Measurements from ENCODE around the gene MRC1. TPM values are rescaled to one million over a fixed set of nuclear protein-coding genes. Genes with fewer than 3 reads are reported as not detected.
A peak's percentile ranks its signal among the peaks of the same experiment; 100 is the strongest.

Gene MRC1
- total and polyA plus RNA-seq, 2 donors from 2014 or later = 3.4 to 67.8 TPM

GRCh38 chr10:17958049-17958448 is 148.9 kb downstream of the MRC1 start:
- no peaks in the 10 kb centered on the region for H3K9me3 ChIP-seq (ENCODE audit: control insufficient read depth in 2 of 3, insufficient read depth in 1 of 3, low read length in 3 of 3)
- H3K27ac ChIP-seq (ENCODE audit: low read depth in 2 of 2, low read length in 2 of 2) = no peak overlapping the region
- H3K27me3 ChIP-seq (ENCODE audit: control insufficient read depth, insufficient read depth, low read length) = no peaks in the 10 kb centered on the region
- H3K4me3 ChIP-seq (ENCODE audit: low read length in 3 of 3) = no peak overlapping the region
- FAIRE-seq (no peak), DNase-seq (no peak)
- H3K9ac ChIP-seq (ENCODE audit: low read length in 3 of 3) = no peak overlapping the region
- no peaks in the 10 kb centered on the region for H3K36me3 ChIP-seq (ENCODE audit: control insufficient read depth in 2 of 3, insufficient read depth in 3 of 3, low read length in 3 of 3)
- H3K4me1 ChIP-seq (ENCODE audit: control insufficient read depth in 2 of 3, insufficient read depth in 2 of 3, low read depth in 1 of 3, low read length in 3 of 3) = no peaks in the 10 kb centered on the region
- intact Hi-C loops (cut with DNase I) = no loop called here
- no peak for TF ChIP-seq CTCF (IDR thresholded peaks at IDR 0.05; ENCODE audit: borderline replicate concordance, extremely low read depth, insufficient read depth)

- Histone ChIP-seq H3K9me3 (ENCODE audit: control insufficient read depth in 2 of 3, insufficient read depth in 1 of 3, low read length in 3 of 3) (no peaks in the 10 kb centered on the region), H3K4me1 (ENCODE audit: control insufficient read depth in 2 of 3, insufficient read depth in 2 of 3, low read depth in 1 of 3, low read length in 3 of 3) (no peaks in the 10 kb centered on the region), H3K27me3 (ENCODE audit: control insufficient read depth, insufficient read depth, low read length) (no peaks in the 10 kb centered on the region), H3K4me3 (ENCODE audit: low read length in 3 of 3) (no peak overlapping the region), H3K9ac (ENCODE audit: low read length in 3 of 3) (no peak overlapping the region), H3K27ac (ENCODE audit: low read depth in 2 of 2, low read length in 2 of 2) (no peak overlapping the region), H3K36me3 (ENCODE audit: control insufficient read depth in 2 of 3, insufficient read depth in 3 of 3, low read length in 3 of 3) (no peaks in the 10 kb centered on the region)
- intact Hi-C loops (cut with DNase I) = no loop called here
- FAIRE-seq = no peak
- DNase-seq = no peak
- TF ChIP-seq CTCF (IDR thresholded peaks at IDR 0.05; ENCODE audit: borderline replicate concordance, extremely low read depth, insufficient read depth) = no peak
Observed at GRCh38 chr10:17959870-17960269, 150.7 kb downstream of the MRC1 start.

Small RNA genes lying within 50 kb of the gene (microRNA-seq; reads per million reads assigned to microRNA genes)
- 24.4 reads per million, percentile 34 among the genes with 10 or more reads in this experiment for gene MIR511

Other genes with a start within 250 kb of the MRC1 start
- 11.6 TPM for gene HACD1, start 192.0 kb upstream of the MRC1 start, total RNA-seq
- gene HACD1, start 192.0 kb upstream of the MRC1 start, polyA plus RNA-seq (ENCODE audit: insufficient read depth, low read depth, low replicate concordance) = 11.4 TPM
- gene STAM, start 165.2 kb upstream of the MRC1 start, total RNA-seq = 26.1 TPM
- 10.3 TPM for gene STAM, start 165.2 kb upstream of the MRC1 start, polyA plus RNA-seq (ENCODE audit: insufficient read depth, low read depth, low replicate concordance)
- 1.9 TPM for gene TMEM236, start 57.1 kb upstream of the MRC1 start, total RNA-seq
- 0.09 TPM for gene TMEM236, start 57.1 kb upstream of the MRC1 start, polyA plus RNA-seq (ENCODE audit: insufficient read depth, low read depth, low replicate concordance)
- 0.16 TPM for gene SLC39A12, start 142.6 kb downstream of the MRC1 start, total RNA-seq
- not detected for gene SLC39A12, start 142.6 kb downstream of the MRC1 start, polyA plus RNA-seq (ENCODE audit: insufficient read depth, low read depth, low replicate concordance)